MG63 (cell line): ENCODE data around the gene CHST12. TPM values are rescaled to one million over a fixed set of nuclear protein-coding genes. Genes with fewer than 3 reads are reported as not detected.
"Not testable (repeated sequence)": the region's sequence is repeated elsewhere in the genome, so short reads cannot be mapped to it uniquely, and the experiment has no call there.

Experiments
- DNase-seq: peaks from one replicate; pipeline ENCODE4 v3.0.0-alpha.2; 2020
- H3K27me3 ChIP-seq: fragments of 250-450 bp; sonication (Bioruptor Pico); 2 replicates; pipeline ENCODE4 v1.5.1; 2020; ENCODE audit warnings: mild to moderate bottlenecking, moderate library complexity
- H3K36me3 ChIP-seq: fragments of 250-450 bp; sonication (Bioruptor Pico); 2 replicates; pipeline ENCODE4 v1.5.1; 2020; ENCODE audit warnings: mild to moderate bottlenecking, moderate library complexity
- H3K4me3 ChIP-seq: fragments of 250-450 bp; sonication (Bioruptor Pico); 2 replicates; pipeline ENCODE4 v1.5.1; 2020; ENCODE audit warnings: mild to moderate bottlenecking, moderate library complexity
- H3K9me3 ChIP-seq: fragments of 250-450 bp; sonication (Bioruptor Pico); 2 replicates; pipeline ENCODE4 v1.5.1; 2020; ENCODE audit warnings: mild to moderate bottlenecking, moderate library complexity
- total RNA-seq: library from RNA; depleted of rRNA; stranded (reverse); fragments of >200 nt; shearing (Covaris generic); gene quantifications from 2 replicates; pipeline ENCODE4 v1.2.3, GENCODE V29; 2014; ENCODE audit warnings: low replicate concordance

The CHST12 gene
- total RNA-seq, 1 experiment from 2014 or later = 25.5 TPM

- DNase-seq = no peak
- Histone ChIP-seq H3K36me3 (no peaks in the 10 kb centered on the region), H3K27me3 (no peaks in the 10 kb centered on the region), H3K9me3 (no peaks in the 10 kb centered on the region), H3K4me3 (no peak overlapping the region)
Measured at GRCh38 chr7:2440608-2441245, 37.3 kb downstream of the CHST12 start.

- no peak for DNase-seq
- H3K9me3 ChIP-seq = no peaks in the 10 kb centered on the region
- no peaks in the 10 kb centered on the region for H3K27me3 ChIP-seq
- H3K36me3 ChIP-seq = no peaks in the 10 kb centered on the region
- no peak overlapping the region for H3K4me3 ChIP-seq
Measured at GRCh38 chr7:2441430-2442058, 38.1 kb downstream of the CHST12 start.

DNA sequence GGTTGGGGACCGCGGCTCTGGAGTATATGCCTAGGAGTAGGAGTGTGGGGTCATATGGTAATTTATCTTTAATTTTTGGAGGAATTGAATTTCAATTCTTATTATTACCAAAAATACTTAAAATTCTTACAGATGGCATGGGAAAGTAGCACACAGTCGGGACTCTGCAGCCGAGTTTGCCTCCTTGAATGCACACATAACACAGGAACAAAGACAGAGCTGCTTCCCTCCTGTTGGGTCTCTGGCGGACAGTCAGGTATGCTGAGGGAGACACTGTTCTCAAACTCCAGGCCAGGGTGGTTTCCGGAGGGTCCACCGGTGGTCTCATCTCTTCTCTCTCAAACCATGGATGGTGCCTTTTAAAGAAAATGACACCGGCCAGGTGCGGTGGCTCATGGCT, 40.1 kb downstream of the CHST12 start:
- DNase-seq = no peak
- no peaks in the 10 kb centered on the region for H3K27me3 ChIP-seq

GRCh38 chr7:2444476-2444875, 41.1 kb downstream of the CHST12 start:
- no peaks in the 10 kb centered on the region for H3K27me3 ChIP-seq
- H3K4me3 ChIP-seq = no peak overlapping the region
- H3K9me3 ChIP-seq = no peaks in the 10 kb centered on the region
- DNase-seq = peak; percentile 53
- H3K36me3 ChIP-seq = no peaks in the 10 kb centered on the region

More for the DNA sequence above, 40.1 kb downstream of the CHST12 start:
- H3K9me3 ChIP-seq = no peaks in the 10 kb centered on the region
- H3K4me3 ChIP-seq = no peak overlapping the region
- H3K36me3 ChIP-seq = no peaks in the 10 kb centered on the region

DNA sequence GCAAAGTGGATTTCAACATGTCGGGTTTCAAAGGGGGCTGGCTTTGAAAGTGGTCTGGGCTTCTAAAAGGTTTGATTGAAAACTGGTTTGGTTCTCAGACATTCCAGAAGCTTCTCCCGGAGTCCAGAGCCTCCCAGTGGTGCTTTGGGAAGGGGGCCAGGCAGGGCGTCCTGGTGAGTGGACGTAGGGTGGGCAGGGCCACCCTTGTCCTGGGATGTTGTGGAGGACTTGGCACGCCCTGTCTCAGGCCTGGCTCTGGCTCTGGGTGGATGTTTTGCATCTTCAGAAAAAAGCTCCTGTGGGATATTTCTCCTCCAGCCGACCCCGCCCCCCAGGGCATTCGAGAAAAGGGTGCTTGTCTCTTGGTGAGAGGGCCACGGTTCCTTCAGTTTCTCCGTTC, 41.6 kb downstream of the CHST12 start:
- Histone ChIP-seq H3K36me3 (no peaks in the 10 kb centered on the region), H3K27me3 (no peaks in the 10 kb centered on the region), H3K9me3 (no peaks in the 10 kb centered on the region), H3K4me3 (no peak overlapping the region)
- no peak for DNase-seq

GRCh38 chr7:2445898-2446555, 42.6 kb downstream of the CHST12 start:
- H3K4me3 ChIP-seq = no peak overlapping the region
- DNase-seq = no peak
- no peaks in the 10 kb centered on the region for H3K27me3 ChIP-seq
- H3K9me3 ChIP-seq = no peaks in the 10 kb centered on the region
- H3K36me3 ChIP-seq = no peaks in the 10 kb centered on the region

DNA sequence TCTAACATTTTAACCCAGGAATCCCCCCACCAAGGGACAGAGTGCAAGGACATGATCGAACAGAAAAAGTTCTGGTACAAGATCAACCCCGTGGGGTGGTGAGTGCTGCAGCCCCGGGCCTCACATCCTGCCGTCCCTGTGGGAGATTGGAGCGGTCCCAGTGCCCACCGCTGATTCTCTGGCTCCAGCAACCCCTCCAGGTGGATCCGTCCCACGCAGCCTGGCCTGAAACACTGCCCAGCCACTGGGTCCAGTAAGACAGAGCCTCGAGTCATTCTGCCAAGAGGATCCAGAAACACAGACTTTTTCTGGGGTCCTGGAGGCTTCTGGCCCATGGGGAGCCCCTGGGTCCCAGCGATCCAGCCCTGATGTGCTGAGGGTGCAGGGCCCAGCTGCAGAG, 43.3 kb downstream of the CHST12 start:
- Histone ChIP-seq H3K27me3 (no peaks in the 10 kb centered on the region), H3K9me3 (no peaks in the 10 kb centered on the region), H3K4me3 (no peak overlapping the region), H3K36me3 (no peaks in the 10 kb centered on the region)
- DNase-seq = no peak

GRCh38 chr7:2450198-2451107, 47.0 kb downstream of the CHST12 start:
- no peak for DNase-seq
- Histone ChIP-seq H3K36me3 (no peaks in the 10 kb centered on the region), H3K27me3 (no peaks in the 10 kb centered on the region), H3K4me3 (no peak overlapping the region), H3K9me3 (no peaks in the 10 kb centered on the region)

DNA sequence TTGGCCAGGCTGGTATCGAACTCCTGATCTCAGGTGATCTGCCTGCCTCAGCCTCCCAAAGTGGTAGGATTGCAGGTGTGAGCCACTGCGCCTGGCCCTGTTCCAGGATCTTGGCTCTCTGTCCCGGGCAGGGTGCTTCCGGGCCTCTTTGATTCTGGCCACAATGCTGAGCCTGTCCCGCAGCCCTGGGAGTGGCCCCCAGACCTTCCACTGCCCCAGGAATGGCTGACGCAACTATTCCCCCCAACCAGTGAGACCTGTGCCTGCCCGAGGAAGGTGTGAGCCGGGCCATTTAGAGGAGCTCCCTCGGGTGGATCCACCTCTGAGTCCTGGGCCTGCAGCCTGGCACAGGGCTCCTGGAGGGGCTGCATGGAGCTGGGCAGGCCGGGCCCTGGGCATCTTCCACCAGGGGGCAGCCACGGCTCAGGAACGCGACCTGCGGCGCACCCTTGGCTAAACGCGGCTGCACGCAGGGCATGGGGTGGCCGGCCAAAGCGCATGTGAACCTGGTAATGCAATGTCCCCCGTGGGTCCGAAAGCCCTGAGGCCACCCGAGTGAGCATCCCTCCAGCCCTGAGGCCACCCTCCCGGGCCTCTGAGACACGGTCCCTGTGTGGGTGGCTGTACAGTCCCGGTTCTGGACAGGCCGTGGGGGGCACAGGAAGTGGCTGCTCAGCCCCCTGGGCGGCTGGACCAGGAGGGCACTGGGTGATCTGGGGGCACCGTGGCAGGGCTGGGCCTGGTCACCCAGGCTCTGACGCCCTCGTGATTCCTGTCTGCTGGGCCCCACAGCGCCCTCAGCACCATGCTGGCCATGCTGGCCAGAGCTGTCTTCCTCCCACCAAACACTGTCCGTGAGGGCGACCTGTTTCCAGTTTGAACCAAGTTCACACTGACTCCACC, 48.0 kb downstream of the CHST12 start:
- Histone ChIP-seq H3K9me3 (no peaks in the 10 kb centered on the region), H3K27me3 (no peaks in the 10 kb centered on the region), H3K36me3 (no peaks in the 10 kb centered on the region), H3K4me3 (no peak overlapping the region)
- peak; percentile 79 for DNase-seq

DNA sequence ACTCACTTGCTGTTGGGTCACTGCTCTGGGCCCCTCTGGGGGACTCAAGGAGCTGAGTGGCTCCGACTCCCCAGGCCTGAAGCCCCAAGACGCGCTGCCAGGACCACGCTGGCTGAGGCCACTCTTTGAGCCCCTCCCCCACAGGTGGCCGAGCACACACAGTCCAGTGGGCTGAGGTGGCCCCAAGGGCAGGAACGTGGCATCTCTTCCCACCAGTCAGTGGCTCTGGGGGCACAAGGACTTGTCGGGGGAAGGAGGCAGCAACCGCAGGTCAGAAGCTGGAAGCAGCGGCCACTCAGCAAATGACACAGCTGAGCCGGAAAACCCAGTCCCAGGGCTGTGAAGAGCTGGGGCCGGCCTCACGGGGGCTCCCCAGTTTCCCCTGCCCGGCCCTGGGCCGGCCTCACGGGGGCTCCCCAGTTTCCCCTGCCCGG, 48.7 kb downstream of the CHST12 start:
- Histone ChIP-seq H3K4me3 (no peak overlapping the region), H3K27me3 (no peaks in the 10 kb centered on the region), H3K36me3 (no peaks in the 10 kb centered on the region), H3K9me3 (no peaks in the 10 kb centered on the region)
- no peak for DNase-seq

DNA sequence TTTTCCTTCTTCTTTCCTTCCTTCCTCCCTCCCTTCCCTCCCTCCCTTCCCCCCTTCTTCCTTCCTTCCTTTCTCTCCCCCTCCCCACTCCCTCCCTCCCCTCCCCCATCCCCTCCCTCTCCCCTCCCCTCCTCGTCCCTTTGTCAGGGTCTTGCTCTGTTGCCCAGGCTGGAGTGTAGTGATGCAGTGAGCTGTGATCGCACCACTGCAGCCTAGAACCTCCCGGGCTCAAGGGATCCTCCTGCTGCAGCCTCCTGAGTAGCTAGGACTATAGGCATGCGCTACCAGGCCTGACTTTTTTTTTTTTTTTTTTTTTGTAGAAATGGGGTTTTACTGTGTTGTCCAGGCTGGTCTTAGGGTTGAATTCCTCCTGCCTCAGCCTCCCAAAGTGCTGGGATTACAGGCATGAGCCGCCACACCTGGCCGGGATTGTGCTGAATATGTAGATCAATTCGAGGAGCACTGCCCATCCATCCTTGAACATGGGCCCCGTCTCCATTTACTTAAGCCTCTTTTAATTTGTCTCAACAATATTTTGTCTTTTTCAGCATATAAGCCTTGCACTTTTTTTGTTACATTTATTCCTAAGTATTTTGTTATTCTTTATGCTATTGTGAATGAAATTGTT, 49.3 kb downstream of the CHST12 start:
- H3K36me3 ChIP-seq = no peaks in the 10 kb centered on the region

GRCh38 chr7:2453849-2454248, 50.4 kb downstream of the CHST12 start:
- H3K4me3 ChIP-seq, H3K27me3 ChIP-seq, DNase-seq, H3K9me3 ChIP-seq, H3K36me3 ChIP-seq: not testable (repeated sequence)

More for the DNA sequence above, 49.3 kb downstream of the CHST12 start:
- H3K27me3 ChIP-seq = no peaks in the 10 kb centered on the region
- no peak overlapping the region for H3K4me3 ChIP-seq
- DNase-seq = no peak
- H3K9me3 ChIP-seq = no peaks in the 10 kb centered on the region

- H3K4me3 ChIP-seq = no peak overlapping the region
- H3K36me3 ChIP-seq = no peaks in the 10 kb centered on the region
- DNase-seq = no peak
- H3K27me3 ChIP-seq = no peaks in the 10 kb centered on the region
- no peaks in the 10 kb centered on the region for H3K9me3 ChIP-seq
Measured at GRCh38 chr7:2459674-2460073, 56.3 kb downstream of the CHST12 start.

- Histone ChIP-seq H3K27me3 (no peaks in the 10 kb centered on the region), H3K4me3 (no peak overlapping the region), H3K9me3 (no peaks in the 10 kb centered on the region), H3K36me3 (no peaks in the 10 kb centered on the region)
- no peak for DNase-seq
Measured at GRCh38 chr7:2460188-2460587, 56.8 kb downstream of the CHST12 start.

DNA sequence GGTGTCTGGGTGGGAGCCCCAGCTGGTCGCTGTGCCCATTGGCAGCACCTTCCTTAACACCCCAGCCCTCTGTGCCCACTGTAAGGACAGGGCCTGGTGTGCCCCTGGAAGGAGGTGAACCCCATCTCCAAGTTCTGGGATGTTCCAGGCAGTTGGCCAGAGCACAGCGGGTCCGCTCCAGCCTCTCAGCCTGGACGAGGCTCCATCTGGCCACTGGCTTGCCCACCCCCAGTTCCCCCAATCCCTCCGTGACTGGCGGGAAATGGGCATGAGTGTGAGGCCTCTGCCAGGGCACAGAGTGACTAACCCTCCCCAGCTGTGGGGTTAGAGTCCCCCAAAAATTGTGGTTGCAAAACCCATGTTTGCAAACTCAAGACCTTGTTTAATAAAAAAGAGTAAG, 57.2 kb downstream of the CHST12 start:
- H3K36me3 ChIP-seq = no peaks in the 10 kb centered on the region
- H3K9me3 ChIP-seq = no peaks in the 10 kb centered on the region
- DNase-seq = no peak
- no peak overlapping the region for H3K4me3 ChIP-seq
- H3K27me3 ChIP-seq = no peaks in the 10 kb centered on the region
